HG02981 (cell line): ENCODE measurements around the gene FKBP11.

ENCODE experiments used
- ATAC-seq: cut with Tn5 transposase; IDR thresholded peaks from one replicate; pipeline ENCODE4 v1.9.1; 2021; ENCODE audit warnings: mild to moderate bottlenecking, moderate library complexity; ENCODE audit not compliant: unreplicated experiment

The FKBP11 gene

GRCh38 chr12:48925304-48926011, at the start of gene FKBP11:
FKBP11 (minus strand) TSS chr12:48925492; CDS start chr12:48925428, 64 bp downstream.
- ATAC-seq, result peak; percentile 62

GRCh38 chr12:48973941-48974673, 48.8 kb upstream of the FKBP11 start:
- ATAC-seq, result no peak

GRCh38 chr12:48973531-48973930, 48.2 kb upstream of the FKBP11 start:
- no peak for ATAC-seq

DNA sequence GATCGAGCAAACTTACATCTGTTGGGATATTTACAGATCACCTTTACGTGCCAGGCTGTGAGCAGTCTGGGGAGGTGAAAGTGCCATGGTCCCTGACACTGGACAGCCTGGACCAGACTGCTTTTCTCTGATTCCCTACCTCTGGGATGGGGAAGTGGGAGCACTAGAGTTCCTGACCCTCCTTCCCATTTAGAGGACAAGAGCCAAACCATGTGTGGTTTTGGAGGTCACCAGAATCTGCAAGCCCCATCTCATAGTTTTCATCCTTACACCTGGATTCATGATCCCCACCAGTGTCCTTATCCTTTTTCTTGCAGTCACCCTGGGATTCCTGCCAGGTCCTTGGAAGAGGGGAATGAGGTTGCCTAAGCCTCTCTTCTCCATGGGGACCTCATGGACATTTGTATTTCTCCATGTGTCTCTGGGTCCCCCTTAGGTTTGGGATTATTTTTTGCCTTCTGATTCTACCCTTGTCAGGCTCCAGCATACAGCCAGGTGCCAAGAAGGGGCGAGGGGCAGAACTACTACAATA, 47.7 kb upstream of the FKBP11 start:
- ATAC-seq, result no peak

- no peak for ATAC-seq
Observed at GRCh38 chr12:48972213-48972951, 47.1 kb upstream of the FKBP11 start.

DNA sequence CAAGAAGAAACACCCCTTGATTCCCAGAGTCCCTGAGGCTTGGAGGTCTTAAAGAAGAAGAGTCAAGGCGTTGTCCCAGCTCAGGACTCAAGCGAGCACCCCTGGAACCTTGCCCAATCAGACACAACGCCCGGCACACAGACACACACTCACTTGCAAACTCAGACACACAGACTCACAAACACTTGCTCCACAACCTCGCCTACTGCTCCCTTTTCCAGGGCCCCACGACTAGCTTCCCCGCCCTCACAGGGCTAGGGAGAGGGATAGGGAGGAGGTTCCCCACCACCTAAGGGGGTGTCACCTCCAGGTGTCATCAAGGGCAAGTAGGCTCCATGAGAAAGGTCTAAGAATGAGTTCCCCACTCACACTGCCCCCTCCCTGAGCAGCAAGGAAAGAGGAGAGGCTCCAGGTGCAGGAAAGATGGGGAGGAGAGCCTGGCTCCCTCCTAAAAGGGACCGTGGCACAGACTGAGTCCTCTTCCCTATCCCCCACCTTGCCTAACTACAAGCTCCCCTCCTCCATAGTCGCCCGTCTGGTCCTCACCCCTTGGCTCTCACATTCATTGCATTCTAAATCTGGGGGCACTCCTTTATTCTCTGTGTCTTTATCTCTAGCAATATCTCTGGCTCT, 45.5 kb upstream of the FKBP11 start:
- ATAC-seq, result no peak

- ATAC-seq, result no peak
Observed at GRCh38 chr12:48969833-48970701, 44.8 kb upstream of the FKBP11 start.

GRCh38 chr12:48969160-48969771, 44.0 kb upstream of the FKBP11 start:
- ATAC-seq, result no peak

DNA sequence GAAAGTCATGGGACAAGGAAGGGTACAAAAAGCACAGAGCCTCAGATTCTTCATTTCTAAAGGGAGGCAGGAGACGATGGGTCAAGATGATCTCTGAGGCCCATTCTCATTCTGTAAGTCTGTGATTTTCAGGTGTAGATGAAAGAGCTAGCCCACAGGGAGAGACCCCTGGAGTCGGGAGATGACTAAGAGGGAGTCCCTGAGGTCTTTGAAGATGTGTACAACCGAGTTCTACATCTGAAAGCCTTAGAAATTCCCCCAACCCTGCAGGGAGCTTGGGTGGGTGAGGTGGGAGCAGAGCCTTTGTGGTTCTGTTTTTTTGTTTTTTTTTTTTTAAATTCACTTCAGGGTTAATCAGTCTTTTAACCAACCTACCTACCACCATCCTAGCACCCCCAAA, 43.2 kb upstream of the FKBP11 start:
- no peak for ATAC-seq

DNA sequence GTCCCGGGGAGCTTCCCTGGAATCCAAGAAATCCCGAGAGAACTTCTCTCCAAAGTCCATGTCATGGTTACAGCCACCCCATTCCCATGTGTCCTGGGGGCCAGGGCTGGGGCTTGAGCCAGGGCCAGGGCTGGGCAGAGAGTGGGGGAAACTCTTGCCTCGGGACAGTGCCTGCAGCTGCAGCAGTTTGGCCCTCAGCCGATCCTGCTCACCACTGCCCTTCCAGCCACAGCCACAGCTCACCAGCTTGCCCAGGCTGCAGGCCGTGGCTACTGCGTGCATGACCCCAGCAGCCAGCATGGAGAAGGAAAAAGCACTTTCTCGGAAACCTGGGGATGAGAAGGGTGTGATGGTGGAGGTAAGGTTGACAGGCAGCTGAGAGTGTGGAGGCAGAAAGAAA, 42.7 kb upstream of the FKBP11 start:
- ATAC-seq, result no peak

GRCh38 chr12:48966177-48966895, 41.0 kb upstream of the FKBP11 start:
- no peak for ATAC-seq

DNA sequence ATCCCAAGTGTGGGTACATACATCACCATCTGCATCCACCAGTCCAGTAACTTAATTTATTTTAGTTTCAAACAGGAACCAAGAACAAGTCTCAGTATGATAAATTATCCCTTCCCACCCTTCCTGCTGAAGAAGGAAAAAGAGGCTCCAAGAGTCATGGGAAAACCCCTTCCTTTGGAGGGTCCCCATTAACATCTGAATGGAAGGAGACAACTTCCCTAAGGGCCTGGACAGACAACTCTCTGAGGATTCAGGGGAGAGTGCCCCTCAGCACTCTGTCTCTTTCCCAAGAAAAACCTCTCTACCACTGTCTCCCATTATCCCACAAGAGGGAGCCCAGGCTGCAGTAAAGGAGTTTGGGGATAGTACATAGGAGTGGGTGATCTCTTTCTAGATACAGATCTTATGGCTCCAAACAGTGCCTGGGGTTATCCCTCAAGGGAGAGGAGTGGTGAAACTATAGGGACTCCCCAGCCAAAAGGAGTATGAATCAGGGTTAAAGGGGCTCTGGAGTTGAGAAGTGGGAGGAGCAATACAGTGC, 40.1 kb upstream of the FKBP11 start:
- no peak for ATAC-seq

DNA sequence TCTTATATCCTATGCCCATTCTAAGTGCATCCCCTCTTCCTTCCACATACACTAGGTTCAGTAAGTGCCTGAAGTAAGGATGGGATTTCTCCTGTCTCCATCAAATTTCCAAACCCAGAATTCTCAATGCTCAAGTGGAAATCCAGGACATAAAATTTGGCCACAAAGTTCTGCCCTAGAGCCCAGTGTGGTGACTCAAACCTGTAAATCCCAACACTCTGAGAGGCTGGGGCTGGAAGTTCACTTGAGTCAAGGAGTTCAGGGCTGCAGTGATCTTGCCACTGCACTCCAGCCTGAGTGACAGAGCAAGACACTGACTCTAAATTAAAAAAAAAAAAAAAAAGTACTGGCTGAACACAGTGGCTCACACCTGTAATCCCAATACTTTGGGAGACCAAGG, 36.5 kb upstream of the FKBP11 start:
- ATAC-seq, result no peak

DNA sequence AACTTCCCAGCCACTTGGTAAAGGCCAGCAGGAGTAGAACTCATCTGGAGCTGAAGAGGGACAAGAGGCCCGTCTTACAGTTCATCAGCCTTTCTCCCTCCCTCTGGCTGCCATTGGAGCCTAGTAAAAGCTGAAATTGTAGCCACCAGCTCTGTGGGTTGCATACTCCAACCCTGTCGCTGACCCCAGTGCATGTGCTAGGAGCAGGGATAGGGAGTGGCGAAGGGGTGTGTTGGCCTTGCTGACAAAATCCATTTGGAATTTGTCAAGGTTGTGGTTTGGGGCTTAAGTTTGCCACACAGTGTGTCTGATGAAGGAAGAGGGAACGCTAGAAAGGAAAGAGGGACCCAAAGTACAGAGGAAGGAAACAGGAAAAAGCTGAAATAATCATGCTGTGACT, 36.0 kb upstream of the FKBP11 start:
- ATAC-seq, result no peak

DNA sequence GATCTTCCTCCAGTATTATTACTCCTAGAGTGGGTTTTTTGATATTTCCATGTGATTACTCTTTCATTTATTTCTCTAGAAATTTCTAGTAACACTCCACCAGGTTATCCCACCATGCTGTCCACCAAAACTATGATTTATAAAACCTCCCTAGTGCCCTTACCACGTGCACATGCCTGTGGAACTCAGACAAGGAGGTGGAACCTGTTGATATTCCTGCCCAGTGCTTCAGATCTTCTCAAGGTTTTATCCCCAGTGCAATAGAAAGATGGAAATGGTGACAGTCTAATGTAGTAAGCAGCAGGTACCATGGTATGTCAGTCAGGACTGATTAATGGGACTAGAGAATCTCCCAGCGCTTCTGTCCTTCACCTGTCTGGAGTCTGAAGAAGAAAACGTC, 35.5 kb upstream of the FKBP11 start:
- no peak for ATAC-seq

DNA sequence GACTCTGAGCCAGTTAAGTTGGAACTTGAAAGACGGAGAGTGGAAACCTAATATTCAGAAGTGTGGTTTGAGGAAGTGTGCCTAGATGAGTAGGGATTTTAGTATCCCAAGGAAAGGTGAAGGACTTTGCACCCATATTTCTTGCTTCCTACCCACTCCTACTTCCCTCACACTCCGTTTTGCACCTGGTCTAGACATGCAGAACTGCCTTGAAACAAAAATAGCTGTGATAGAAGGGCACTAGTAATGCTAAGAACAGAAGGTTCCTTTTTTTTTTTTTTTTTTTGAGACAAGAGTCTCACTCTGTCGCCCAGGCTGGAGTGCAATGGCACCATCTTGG, 32.7 kb upstream of the FKBP11 start:
- ATAC-seq, result no peak

DNA sequence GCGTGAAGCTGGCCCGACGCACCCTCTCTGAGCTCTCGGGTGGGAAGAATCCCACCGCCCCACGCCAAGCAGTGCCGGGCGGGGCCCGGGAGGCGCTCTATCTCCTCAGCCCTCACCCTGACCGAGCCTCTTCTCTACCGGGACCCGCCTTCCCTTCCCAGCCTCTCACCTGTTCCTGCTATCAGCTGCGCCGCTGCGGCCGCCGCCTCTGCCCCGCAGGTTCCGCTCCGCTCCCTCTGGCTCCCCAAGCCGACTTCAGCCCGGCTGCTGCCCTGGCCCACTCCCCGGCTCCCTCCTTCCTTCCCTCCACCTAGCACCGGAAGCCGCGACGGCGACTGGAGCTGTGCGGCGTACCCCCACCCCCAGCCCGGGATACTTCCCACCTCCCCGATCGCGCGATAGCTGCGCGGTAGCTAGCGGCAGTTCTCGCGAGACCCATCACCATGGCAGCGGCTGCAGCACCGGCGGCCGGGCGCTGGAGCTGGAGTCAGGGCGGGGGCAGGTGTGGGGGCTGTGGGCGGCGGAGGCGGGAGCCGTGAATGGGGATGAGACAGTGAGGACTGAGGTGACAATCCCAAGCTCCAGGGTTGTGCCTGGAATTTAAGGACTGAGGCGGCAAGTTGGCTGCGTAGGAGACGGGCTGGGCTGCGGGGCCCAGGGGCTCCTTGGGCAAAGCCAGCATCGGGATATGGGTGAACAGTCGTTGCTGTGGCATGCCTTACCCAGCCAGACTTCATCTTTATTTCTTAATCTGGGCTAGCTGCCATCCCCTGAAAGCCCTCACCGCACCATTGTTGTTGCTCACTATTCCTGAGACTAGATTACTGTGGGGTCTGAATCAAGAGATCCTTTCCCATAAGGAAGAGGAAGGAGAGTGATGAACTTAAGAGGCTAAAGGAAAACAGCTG, 32.1 kb upstream of the FKBP11 start, which contains the start of gene ARF3:
Gene ARF3 (minus strand): TSS at position 347 of the 908 bp plus-strand sequence. CDS start 16,392 bp downstream, outside the sequence.
- peak; percentile 92 for ATAC-seq
